A549 (cell line): ENCODE results near the gene PDYN. TPM values are rescaled to one million over a fixed set of nuclear protein-coding genes. Genes with fewer than 3 reads are reported as not detected.
"Not testable (repeated sequence)": the region's sequence is repeated elsewhere in the genome, so short reads cannot be mapped to it uniquely, and the experiment has no call there.

Experiments used
- ATAC-seq, 2 experiments: fragments of 200-7000 bp in 1 of 2; fragments of >200 bp in 1 of 2; cut with Nextera tagmentation in 1 of 2; cut with Tn5 transposase in 1 of 2; 3 replicates each; pipeline versions ENCODE4 v1.8.0 to v1.9.1; 2018 to 2020; ENCODE audit warnings: mild to moderate bottlenecking in 1 of 2, moderate library complexity in 1 of 2
- CTCF ChIA-PET: fragments of 300-600 bp; sonication (Branson Sonifier 250); formaldehyde crosslinking; extraction: SDS; loops from one replicate; lab custom pipeline; 2021; ENCODE audit warnings: antibody characterized with exemption, inconsistent platforms; lab: Yijun Ruan, JAX
- POLR2A ChIA-PET: fragments of 350-600 bp; formaldehyde crosslinking; extraction: SDS; loops from one replicate; lab custom pipeline; 2021; ENCODE audit warnings: antibody characterized with exemption, inconsistent platforms; lab: Yijun Ruan, JAX
- DNase-seq, 2 experiments: peaks; one replicate each; pipeline versions ENCODE4 v3.0.0 to v3.0.0-alpha.2; 2011 to 2016; ENCODE audit warnings: low read depth in 1 of 2, low spot score in 1 of 2
- FAIRE-seq: peaks from 2 replicates; lab custom pipeline; 2011; peaks lifted over from hg19 to GRCh38; lab: Jason Lieb, UNC
- H3K27ac ChIP-seq, 2 experiments: fragments of >200 bp; sonication (Bioruptor Twin); formaldehyde crosslinking; 3 replicates each; pipeline ENCODE4 v1.5.1; 2016 to 2017
- H3K4me1 ChIP-seq: fragments of >200 bp; sonication (Bioruptor Twin); formaldehyde crosslinking; 3 replicates; pipeline ENCODE4 v1.6.1; 2016
- H3K4me2 ChIP-seq: fragments of >200 bp; sonication (Bioruptor Twin); formaldehyde crosslinking; 3 replicates; pipeline ENCODE4 v1.6.1; 2016
- H3K4me3 ChIP-seq: fragments of >200 bp; sonication (Bioruptor Twin); formaldehyde crosslinking; 3 replicates; pipeline ENCODE4 v1.5.1; 2016
- H3K9me3 ChIP-seq: fragments of >200 bp; sonication (Bioruptor Twin); formaldehyde crosslinking; 3 replicates; pipeline ENCODE4 v1.6.1; 2016
- ATOH8 ChIP-seq: fragments of 250-450 bp; sonication (Bioruptor Pico); IDR thresholded peaks from 2 replicates; pipeline ENCODE4 v1.5.0; 2020; ENCODE audit warnings: low read depth, mild to moderate bottlenecking, moderate library complexity
- CEBPB ChIP-seq, 2 experiments: fragments of >200 bp in 1 of 2; sonication (Bioruptor Twin) in 1 of 2; formaldehyde crosslinking in 1 of 2; IDR thresholded peaks; 2 replicates each; pipeline ENCODE4 v1.6.1; 2012 to 2016
- CHD2 ChIP-seq: fragments of 150-350 bp; IDR thresholded peaks from 2 replicates; pipeline ENCODE4 v1.6.1; 2014; ENCODE audit warnings: low read length; ENCODE audit not compliant: partially characterized antibody
- CHD4 ChIP-seq: fragments of 200-600 bp; sonication (generic); IDR thresholded peaks from 2 replicates; pipeline ENCODE4 v1.6.1; 2016; ENCODE audit warnings: antibody characterized with exemption, mild to moderate bottlenecking, borderline replicate concordance
- ESRRA ChIP-seq: fragments of 150-350 bp; IDR thresholded peaks from 2 replicates; pipeline ENCODE4 v1.6.1; 2014; ENCODE audit warnings: mild to moderate bottlenecking, low read length, borderline replicate concordance
- FOSL2 ChIP-seq, 2 experiments: fragments of 450-650 bp in 1 of 2; fragments of >200 bp in 1 of 2; sonication (Bioruptor Twin) in 1 of 2; formaldehyde crosslinking; IDR thresholded peaks; 2 replicates each; pipeline versions ENCODE4 v1.5.0 to v1.6.1; 2016 to 2020; ENCODE audit warnings: mild to moderate bottlenecking in 1 of 2, moderate library complexity in 1 of 2
- HOXB13 ChIP-seq: fragments of 250-450 bp; sonication (Bioruptor Pico); IDR thresholded peaks from 2 replicates; pipeline ENCODE4 v1.5.0; 2020; ENCODE audit warnings: low read depth, mild to moderate bottlenecking, moderate library complexity
- JUN ChIP-seq, 2 experiments: fragments of >200 bp; sonication (Bioruptor Twin); formaldehyde crosslinking; IDR thresholded peaks; 2 replicates in 1 of 2; 3 replicates in 1 of 2; pipeline ENCODE4 v1.6.1; 2016 to 2017
- JUNB ChIP-seq: fragments of >200 bp; sonication (Bioruptor Twin); formaldehyde crosslinking; IDR thresholded peaks from 2 replicates; pipeline ENCODE4 v1.6.1; 2016
- MAFK ChIP-seq: fragments of 450-650 bp; IDR thresholded peaks from 2 replicates; pipeline ENCODE4 v1.6.1; 2014; ENCODE audit not compliant: partially characterized antibody
- NFE2L2 ChIP-seq: fragments of 150-350 bp; conservative IDR thresholded peaks from 2 replicates; pipeline ENCODE4 v1.6.1; 2014; ENCODE audit warnings: low read length
- SMC3 ChIP-seq: fragments of >200 bp; sonication (Bioruptor Twin); formaldehyde crosslinking; IDR thresholded peaks from 3 replicates; pipeline ENCODE4 v1.6.1; 2018; ENCODE audit warnings: inconsistent platforms
- TP53 ChIP-seq: fragments of 250-450 bp; sonication (Bioruptor Pico); IDR thresholded peaks from 2 replicates; pipeline ENCODE4 v1.5.0; 2021; ENCODE audit warnings: mild to moderate bottlenecking, moderate library complexity
- ZSCAN20 ChIP-seq: fragments of 250-450 bp; sonication (Bioruptor Pico); IDR thresholded peaks from 2 replicates; pipeline ENCODE4 v1.8.0; 2022; ENCODE audit warnings: mild to moderate bottlenecking, moderate library complexity
- WGBS: methylation state at CpG from one replicate; pipeline ENCODE4 v1.1.6; 2017; ENCODE audit errors: missing lambda C conversion rate; 5-methylcytosine and 5-hydroxymethylcytosine counted together
- polyA minus RNA-seq: library from RNA; depleted of rRNA, polyadenylated mRNA; stranded (reverse); fragments of >200 nt; gene quantifications from 2 replicates; pipeline ENCODE4 v1.2.3, GENCODE V29; 2011; rRNA and poly(A)+ RNA removed
- polyA plus RNA-seq, 4 experiments: library from polyadenylated mRNA; depleted of rRNA in 3 of 4; stranded (reverse); fragments of >200 nt; fragmentation: RNase III in 1 of 4; extraction: RNeasy Plus Mini Kit Qiagen cat#74134 plus additional on column Dnase treatment in 1 of 4; gene quantifications; 2 replicates in 3 of 4; 3 replicates in 1 of 4; pipeline ENCODE4 v1.2.3, GENCODE V29; 2011 to 2017

The PDYN gene
- polyA plus RNA-seq (2011; rRNA removed): not detected in 2 replicates
- polyA plus RNA-seq (2012; cell fraction: cytosol; rRNA removed): not detected in 2 replicates
- polyA plus RNA-seq (2012; cell fraction: nucleus; rRNA removed): not detected in 2 replicates
- polyA plus RNA-seq (2017; fragmentation: RNase III; extraction: RNeasy Plus Mini Kit Qiagen cat#74134 plus additional on column Dnase treatment): 0.04 TPM in 1 of 3 replicates, not detected in the others
- polyA minus RNA-seq: not detected in 2 replicates

DNA sequence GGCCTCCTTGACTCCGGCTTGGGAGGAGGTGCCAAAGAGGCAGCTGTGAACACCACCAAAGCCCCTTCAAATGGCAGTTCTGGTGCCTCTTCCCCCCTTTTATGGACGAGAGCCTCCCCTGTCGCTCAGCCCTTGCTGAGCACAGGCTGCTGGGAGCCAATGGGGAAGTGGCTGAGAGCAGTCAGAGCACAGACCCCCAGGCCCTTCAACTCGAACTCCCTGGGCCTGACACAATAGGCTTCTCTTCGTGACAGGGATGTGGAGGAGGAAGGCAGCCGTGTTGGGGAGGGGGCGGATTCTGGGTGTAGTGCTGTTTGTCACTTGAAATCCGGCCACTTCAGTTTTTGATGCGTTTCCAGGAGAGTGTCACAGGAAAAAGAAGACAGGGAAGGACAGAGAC lies at the start of gene PDYN:
Gene PDYN (minus strand): TSS at position 73 of the 400 bp plus-strand sequence. CDS start 10,974 bp downstream, outside the sequence.
- Histone ChIP-seq H3K27ac (no peak within 1 kb of the TSS), H3K4me2 (no peak within 1 kb of the TSS), H3K4me3 (no peak within 1 kb of the TSS), H3K4me1 (no peaks in the 10 kb centered on the region), H3K9me3 (no peaks in the 10 kb centered on the region)
- WGBS: 16% methylated on average over 9 of the region's 9 CpGs
- FAIRE-seq: no peak
- no peak for ATAC-seq
- no peak for TF ChIP-seq JUN (IDR thresholded peaks at IDR 0.05)
- no peak for DNase-seq
- CTCF ChIA-PET: interaction anchor here (1.0 to 5.8 kb wide), 5 partner anchors 8 to 99 kb away, joined by 3 to 45 read pairs (median 3); no protein-coding TSS in a partner anchor
- POLR2A ChIA-PET: no interaction called here

- no peak for FAIRE-seq
- no peak for ATAC-seq
- no peak for TF ChIP-seq SMC3
- TF ChIP-seq FOSL2 (IDR thresholded peaks at IDR 0.05): no peak
- TF ChIP-seq FOSL2 (CRISPR knock-in tag; IDR thresholded peaks at IDR 0.05): peak; percentile 12; the same call in 1 of the 2 replicates
- TF ChIP-seq, all 56 proteins: peak for 1
- CTCF ChIA-PET: interaction anchor here (2.3 kb wide), 1 partner anchor 35 kb away, joined by 10 read pairs; no protein-coding TSS in a partner anchor
- Histone ChIP-seq H3K9me3 (no peaks in the 10 kb centered on the region; the same call in 2 of the 3 replicates), H3K27ac (no peak overlapping the region), H3K4me2 (no peak overlapping the region), H3K4me3 (no peak overlapping the region), H3K4me1 (no peaks in the 10 kb centered on the region)
- POLR2A ChIA-PET: no interaction called here
- WGBS: 9% methylated on average over 6 of the region's 6 CpGs
- DNase-seq: no peak
Observed at GRCh38 chr20:2042400-2042799, 48.5 kb upstream of the PDYN start.

GRCh38 chr20:2038161-2038560 lies 44.3 kb upstream of the PDYN start:
- no peak for TF ChIP-seq ZSCAN20 (CRISPR knock-in tag)
- no peak for TF ChIP-seq TP53 (CRISPR knock-in tag)
- no peak for TF ChIP-seq ESRRA
- no peak for TF ChIP-seq NFE2L2
- no peak for TF ChIP-seq HOXB13
- TF ChIP-seq CEBPB (IDR thresholded peaks at IDR 0.05): no peak
- TF ChIP-seq ATOH8 (CRISPR knock-in tag): no peak
- TF ChIP-seq CHD2: no peak
- TF ChIP-seq JUNB: no peak
- TF ChIP-seq, all 56 proteins: peak for 0
- POLR2A ChIA-PET: no interaction called here
- CTCF ChIA-PET: interaction anchor here (0.8 kb wide), 1 partner anchor 11 kb away, joined by 3 read pairs; no protein-coding TSS in a partner anchor
- no peak for FAIRE-seq
- DNase-seq: no peak
- Histone ChIP-seq H3K4me3 (no peak overlapping the region), H3K27ac (no peak overlapping the region), H3K9me3 (no peaks in the 10 kb centered on the region), H3K4me2 (no peak overlapping the region), H3K4me1 (no peaks in the 10 kb centered on the region)
- no peak for ATAC-seq
- WGBS: 17% methylated on average over 3 of the region's 3 CpGs

- H3K9me3 ChIP-seq: no peaks in the 10 kb centered on the region
- CTCF ChIA-PET: interaction anchor here (0.6 to 1.1 kb wide), 3 partner anchors 29 to 106 kb away, joined by 3 read pairs; no protein-coding TSS in a partner anchor
- DNase-seq (no peak), FAIRE-seq (no peak), ATAC-seq (no peak)
- 4% methylated on average over 4 of the region's 4 CpGs for WGBS
- no peak overlapping the region for H3K4me3 ChIP-seq
- H3K4me2 ChIP-seq: no peak overlapping the region
- no peaks in the 10 kb centered on the region for H3K4me1 ChIP-seq
- POLR2A ChIA-PET: no interaction called here
- no peak for TF ChIP-seq CHD4
- peak; percentile 60 for TF ChIP-seq MAFK
- TF ChIP-seq ESRRA: no peak
- no peak overlapping the region for H3K27ac ChIP-seq
Observed at GRCh38 chr20:2037296-2037914, 43.5 kb upstream of the PDYN start.

- H3K4me1 ChIP-seq, DNase-seq, H3K27ac ChIP-seq, H3K4me3 ChIP-seq, H3K4me2 ChIP-seq, FAIRE-seq, POLR2A ChIA-PET, ATAC-seq, H3K9me3 ChIP-seq: not testable (repeated sequence)
- WGBS: 75% methylated on average over 4 of the region's 4 CpGs
- CTCF ChIA-PET: interaction anchor here (0.6 to 1.1 kb wide), 2 partner anchors 28 to 107 kb away, joined by 3 read pairs; no protein-coding TSS in a partner anchor
Observed at GRCh38 chr20:2036357-2036756, 42.5 kb upstream of the PDYN start.
